GM12874 (cell line): Measurements from ENCODE around the gene FAM170A.

Experiments used
- TF ChIP-seq, protein P1 (sequence below): IDR thresholded peaks from 2 replicates; pipeline ENCODE4 v1.5.1; 2011; ENCODE audit warnings: low read depth, mild to moderate bottlenecking, control low read depth, low read length, moderate library complexity; ENCODE audit not compliant: insufficient read depth

Gene FAM170A, protein sequence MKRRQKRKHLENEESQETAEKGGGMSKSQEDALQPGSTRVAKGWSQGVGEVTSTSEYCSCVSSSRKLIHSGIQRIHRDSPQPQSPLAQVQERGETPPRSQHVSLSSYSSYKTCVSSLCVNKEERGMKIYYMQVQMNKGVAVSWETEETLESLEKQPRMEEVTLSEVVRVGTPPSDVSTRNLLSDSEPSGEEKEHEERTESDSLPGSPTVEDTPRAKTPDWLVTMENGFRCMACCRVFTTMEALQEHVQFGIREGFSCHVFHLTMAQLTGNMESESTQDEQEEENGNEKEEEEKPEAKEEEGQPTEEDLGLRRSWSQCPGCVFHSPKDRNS

DNA sequence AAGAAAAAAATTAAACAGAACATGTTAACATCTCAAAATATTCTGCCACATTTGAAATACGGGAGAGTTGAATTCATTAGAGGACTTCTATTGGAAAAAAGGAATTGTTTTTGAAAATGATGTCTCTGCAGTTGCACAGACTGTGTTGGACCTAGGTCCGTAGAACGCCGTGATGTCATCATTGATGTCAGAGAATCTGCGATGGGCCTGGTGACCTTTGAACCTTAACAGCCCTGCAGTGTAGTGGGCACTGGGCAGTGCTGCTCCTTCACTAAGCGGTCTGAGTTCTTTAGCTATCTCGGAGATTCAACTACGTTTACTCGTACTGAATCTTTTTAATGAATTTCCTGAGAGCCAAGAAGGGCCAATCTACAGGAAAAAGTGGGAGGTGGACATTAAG lies at the start of gene FAM170A:
Gene FAM170A, plus strand, starts transcription at position 220 of the 400 bp plus-strand sequence. CDS start 211 bp downstream, outside the sequence.
- TF ChIP-seq, protein P1, sequence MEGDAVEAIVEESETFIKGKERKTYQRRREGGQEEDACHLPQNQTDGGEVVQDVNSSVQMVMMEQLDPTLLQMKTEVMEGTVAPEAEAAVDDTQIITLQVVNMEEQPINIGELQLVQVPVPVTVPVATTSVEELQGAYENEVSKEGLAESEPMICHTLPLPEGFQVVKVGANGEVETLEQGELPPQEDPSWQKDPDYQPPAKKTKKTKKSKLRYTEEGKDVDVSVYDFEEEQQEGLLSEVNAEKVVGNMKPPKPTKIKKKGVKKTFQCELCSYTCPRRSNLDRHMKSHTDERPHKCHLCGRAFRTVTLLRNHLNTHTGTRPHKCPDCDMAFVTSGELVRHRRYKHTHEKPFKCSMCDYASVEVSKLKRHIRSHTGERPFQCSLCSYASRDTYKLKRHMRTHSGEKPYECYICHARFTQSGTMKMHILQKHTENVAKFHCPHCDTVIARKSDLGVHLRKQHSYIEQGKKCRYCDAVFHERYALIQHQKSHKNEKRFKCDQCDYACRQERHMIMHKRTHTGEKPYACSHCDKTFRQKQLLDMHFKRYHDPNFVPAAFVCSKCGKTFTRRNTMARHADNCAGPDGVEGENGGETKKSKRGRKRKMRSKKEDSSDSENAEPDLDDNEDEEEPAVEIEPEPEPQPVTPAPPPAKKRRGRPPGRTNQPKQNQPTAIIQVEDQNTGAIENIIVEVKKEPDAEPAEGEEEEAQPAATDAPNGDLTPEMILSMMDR: no peak

DNA sequence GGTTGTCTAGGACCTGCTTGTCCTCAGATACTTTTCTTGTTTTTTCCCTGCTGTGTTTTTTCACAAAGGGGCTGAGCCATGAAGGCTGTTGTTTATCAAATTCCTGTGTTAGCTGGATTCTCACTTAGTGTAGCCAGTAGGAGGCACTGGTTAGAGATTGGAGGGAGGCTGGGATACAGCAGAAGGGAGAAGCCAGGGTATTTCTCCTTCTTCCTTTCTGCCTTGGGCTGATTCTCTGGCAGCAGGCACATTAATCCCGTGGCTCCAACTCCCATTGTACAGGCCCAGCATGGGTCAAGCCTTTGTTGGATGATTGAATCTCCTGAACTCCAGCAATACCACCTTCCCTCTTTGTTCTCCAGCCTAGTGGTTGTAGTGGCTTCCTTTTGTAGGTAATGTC lies 46.4 kb upstream of the FAM170A start:
- TF ChIP-seq, protein P1: no peak

DNA sequence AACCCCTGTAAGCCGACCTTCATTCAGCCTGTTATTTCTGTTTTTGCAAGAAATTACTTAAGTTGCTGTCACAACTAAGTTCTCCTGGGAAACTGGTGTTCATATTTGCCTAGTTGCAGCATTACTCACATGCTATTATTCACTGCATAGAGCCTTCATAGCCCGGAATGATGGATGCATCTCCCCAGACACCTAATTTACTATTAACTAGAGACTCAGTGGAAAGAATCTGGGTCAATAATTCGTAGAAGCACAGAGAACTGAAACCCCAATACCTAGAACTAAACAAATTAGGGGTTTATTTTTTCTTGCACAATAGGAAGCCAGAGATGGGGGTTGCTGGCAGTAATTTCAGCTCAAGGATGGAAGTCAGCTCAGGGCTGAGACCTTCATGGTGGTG lies 45.7 kb upstream of the FAM170A start:
- TF ChIP-seq, protein P1: no peak

DNA sequence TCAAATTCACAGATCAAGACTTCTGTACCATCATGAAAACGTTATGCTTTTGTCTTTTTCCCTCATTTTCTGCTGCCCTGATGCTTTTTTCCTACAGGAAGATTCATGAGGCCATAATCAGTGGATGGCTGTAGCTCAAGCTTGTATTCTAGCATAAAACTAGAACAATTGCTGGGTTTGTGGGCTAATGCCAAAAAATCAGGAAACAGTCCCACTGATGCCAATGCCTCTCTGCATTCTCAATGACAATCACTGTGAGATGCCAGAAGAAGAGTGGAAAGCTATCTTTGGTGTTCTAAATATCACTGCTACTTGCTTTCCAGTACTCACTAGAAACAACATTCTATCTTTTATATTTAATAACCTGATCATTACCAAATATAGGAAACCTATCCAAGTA lies 33.3 kb upstream of the FAM170A start:
- TF ChIP-seq, protein P1: no peak

DNA sequence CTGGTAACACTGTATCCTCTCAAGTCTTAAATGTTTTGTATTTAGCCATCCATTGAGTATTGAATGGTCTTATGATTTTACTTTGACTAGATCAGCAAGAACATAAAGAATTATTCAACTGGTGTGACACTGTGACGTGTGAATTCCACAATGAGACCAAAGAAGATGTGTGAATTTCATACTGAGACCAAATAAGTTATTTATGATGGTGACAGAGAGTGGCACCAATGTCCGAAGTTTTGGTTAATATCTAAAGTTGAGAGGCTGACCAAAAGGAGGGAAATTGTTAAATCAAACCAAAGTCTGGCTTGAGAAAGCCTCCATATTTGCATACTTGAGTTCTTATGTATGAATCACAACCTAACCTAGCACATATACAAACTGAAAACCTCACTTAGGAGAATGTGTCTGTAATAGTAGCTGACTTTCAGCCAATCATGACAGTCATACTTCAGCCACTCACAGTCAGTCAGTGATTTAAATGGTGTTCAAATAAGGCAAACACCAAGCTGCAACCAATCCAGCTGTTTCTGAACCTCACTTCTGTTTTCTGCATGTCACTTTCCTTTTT lies 31.5 kb upstream of the FAM170A start:
- TF ChIP-seq, protein P1: no peak

DNA sequence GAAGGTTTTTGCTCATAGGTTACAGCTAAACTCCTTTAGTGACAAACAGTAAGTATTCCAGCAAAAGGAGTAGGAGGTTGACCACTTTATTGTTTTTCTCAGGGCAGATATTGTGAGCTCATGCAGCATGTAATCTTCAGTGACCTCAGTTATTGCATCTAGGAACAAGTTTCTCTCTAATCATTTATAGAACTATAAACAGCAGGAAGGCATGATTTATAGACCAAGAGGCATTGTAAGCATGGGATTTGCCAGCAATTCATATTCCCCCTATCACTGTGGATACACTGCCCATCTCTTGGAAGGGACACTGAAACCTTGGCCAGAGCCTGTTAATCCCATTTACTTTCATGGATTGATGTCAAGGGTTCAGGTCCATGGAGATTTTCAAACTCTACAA lies 15.4 kb upstream of the FAM170A start:
- TF ChIP-seq, protein P1: no peak

DNA sequence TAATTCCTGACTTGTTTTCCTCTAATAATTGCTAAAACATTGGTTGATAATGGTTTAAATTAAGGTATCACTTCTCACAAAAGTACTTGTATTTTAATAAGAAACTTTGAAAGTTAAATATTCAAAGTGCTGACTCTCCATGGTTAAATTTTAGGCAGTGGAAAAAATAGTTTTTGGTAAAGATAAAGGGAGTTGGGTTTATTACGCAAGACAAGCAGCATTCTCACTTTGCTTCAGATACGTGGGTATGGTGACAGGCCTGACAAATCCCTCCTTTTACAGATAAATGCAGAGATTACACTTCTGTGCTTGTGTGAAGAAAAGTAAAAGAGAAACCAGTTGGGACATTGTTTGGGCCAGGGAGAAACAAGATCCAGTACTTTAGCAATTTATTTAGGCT lies 14.5 kb upstream of the FAM170A start:
- TF ChIP-seq, protein P1: no peak
